CD4-positive, alpha-beta T cell treated with Interleukin-17A for 4 hours (primary cell): ENCODE measurements around the gene OFD1.

ENCODE experiments used
- DNase-seq: peaks from one replicate; pipeline ENCODE4 v3.0.0-alpha.2; 2020; ENCODE audit warnings: mixed read lengths

OFD1 gene

DNA sequence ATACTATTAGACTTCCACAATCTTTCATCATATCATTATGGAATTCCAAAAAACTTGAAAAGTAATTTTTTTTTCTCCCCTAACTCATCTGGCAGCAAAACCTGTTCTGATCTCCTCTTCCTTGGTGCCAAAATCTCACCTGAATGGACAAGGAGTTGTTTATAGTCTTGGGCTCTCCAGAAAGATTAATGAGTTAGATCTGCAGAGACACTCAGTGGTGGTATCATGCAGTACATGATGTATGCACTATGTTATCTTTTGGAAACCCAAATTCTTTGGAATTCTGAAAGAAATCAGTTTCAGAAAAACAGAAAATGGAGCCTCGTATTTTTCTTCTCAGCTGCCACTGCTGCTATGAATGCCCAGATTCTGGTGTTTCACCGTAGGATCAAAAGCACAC is 70.7 kb downstream of the OFD1 start:
- no peak for DNase-seq

DNA sequence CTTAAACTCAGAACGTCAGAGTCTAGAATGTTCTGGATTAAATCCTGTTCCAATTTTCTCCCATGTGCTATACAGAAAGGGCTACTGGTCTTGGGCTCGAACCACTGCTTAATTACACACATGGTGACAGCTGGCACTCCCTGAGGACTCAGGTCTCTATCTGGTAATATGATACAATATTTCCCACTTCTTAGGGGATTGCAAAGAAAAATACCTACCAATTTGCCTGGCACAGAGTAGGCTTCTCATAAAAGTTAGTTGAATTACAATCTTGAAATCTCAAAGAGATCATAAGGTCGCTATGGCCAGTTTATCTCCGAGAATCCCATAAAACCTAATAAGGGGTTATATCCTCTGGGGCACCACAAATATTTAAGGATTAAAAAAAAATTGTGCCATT is 73.7 kb downstream of the OFD1 start:
- DNase-seq: no peak

DNA sequence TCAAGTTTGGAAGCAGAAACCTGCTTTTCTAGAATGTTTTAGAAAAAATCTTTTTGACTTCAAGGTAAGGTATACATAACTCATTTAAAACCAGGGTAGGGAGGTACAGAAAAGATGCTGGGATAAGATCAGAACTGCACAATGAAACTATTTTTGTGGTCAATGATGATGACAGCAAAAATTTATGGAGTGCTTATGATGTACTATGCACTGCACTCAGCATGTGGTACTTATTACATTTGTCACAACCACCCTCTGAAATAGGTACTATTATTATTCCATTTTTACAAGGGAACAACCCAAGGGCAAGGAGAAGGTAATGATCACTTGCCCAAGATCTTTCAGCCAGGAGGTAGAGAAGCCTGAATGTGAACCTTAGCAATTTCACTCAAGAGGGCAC is 74.3 kb downstream of the OFD1 start:
- DNase-seq: no peak

DNA sequence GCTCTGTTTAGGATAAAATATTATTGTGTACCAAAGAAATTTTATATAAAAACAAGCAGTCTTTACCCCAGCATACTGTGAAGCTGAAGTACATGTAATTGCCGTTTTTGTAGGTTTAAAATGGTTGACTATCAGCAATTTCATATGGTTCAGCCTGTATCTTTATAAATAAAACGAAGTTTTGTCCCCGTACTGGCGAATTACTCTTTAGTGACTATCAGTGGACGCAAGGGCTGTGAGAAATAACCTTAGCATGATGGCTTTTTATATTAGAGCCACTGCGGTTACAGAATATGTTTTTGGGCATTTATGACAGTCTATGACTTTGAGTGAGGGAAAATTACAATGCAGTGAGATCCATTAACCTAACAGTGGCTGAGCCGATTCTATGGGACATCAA is 81.1 kb downstream of the OFD1 start:
- DNase-seq: no peak

DNA sequence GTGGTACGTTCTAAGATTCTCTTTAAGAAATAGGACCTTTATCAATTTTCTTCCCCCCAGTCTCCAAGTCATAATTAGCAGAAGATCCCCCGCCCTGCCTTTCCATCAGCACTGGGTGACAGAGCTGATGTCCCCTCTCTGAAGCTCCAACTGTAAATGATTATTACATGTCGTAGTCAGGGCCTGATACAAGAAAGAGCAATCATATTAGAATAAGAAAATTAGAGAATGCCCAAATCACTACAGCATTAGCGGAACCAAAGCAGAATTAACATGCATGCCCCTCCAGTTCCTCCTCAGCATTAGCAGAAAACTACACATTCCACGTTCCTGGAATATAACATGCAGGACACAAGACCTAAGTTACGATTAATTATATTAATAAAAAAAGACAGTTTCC is 81.6 kb downstream of the OFD1 start:
- DNase-seq: no peak

DNA sequence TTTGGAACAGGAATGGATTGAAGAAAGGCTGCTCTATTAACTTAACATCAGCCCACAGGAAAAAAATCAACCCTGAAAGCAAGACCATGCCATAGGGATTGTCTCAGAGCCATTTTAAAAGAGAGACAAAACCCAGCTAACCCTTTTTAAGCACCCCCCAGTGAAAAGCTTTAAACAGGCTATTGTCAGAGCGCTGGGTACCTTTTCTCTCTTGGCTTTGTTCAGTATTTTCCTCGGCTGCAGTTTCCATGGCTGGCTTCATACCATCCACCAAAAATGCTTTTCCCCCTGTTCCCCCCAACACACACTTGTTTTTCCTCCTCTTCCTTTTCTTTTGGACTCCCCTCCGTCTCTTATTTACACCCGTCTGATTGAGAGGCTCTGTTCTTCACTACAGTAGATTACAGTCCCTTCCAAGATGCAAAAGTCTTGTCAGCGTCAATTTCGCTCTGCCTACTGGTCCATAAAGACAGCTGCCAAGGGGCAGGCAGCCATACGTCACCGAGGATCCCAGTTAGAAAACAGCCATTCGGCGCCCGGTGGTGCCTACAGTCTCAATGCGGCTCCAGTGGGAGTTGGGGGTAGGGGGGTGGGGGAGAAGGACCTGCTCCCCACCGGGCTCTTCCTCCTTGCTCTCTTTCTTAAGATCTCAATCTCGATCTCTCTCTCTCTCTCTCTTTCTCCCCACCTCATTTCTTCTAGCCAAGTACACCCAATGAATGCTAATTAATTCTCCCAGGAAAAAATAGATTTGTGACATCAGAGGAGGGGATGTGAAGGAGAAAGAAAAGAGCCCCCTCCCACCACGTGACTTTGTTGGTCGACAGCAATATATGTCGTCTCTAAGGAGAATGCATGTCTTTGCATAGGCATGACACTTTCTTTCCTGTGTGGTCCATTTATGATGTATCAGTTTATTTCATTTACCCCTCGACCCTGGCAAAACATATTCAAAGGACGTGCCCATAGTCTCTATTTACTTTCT is 82.4 kb downstream of the OFD1 start, which contains the start of gene GPM6B:
TSS of gene GPM6B (minus strand) at position 451 of the 985 bp plus-strand sequence. CDS start at position 262, 189 bp downstream.
- no peak for DNase-seq
